HT1080 (cell line): ENCODE measurements around the gene CPVL. TPM values are rescaled to one million over a fixed set of nuclear protein-coding genes. Genes with fewer than 3 reads are reported as not detected.

Experiments
- total RNA-seq: library from RNA; depleted of rRNA; stranded (reverse); fragments of >200 nt; shearing (Covaris generic); gene quantifications from 2 replicates; pipeline ENCODE4 v1.2.3, GENCODE V29; 2014; rRNA removed

The CPVL gene
- total RNA-seq, 1 experiment from 2014 or later = 0.90 TPM

Other genes with a start within 250 kb of the CPVL start
- not detected in 2 replicates for gene TRIL, start 188.2 kb downstream of the CPVL start, total RNA-seq
- gene CHN2, start 48.2 kb upstream of the CPVL start, total RNA-seq = not detected in 2 replicates